SK-N-SH (cell line): Measurements from ENCODE around the gene IL22. TPM values are rescaled to one million over a fixed set of nuclear protein-coding genes. Genes with fewer than 3 reads are reported as not detected.

Experiments
- CTCF ChIA-PET: fragments of 300-600, 350-600 bp; formaldehyde crosslinking; extraction: SDS; loops from one replicate; lab custom pipeline; 2021; lab: Yijun Ruan, JAX
- POLR2A ChIA-PET: fragments of 350-600 bp; sonication (Branson Sonifier 250); formaldehyde crosslinking; extraction: SDS; loops from one replicate; lab custom pipeline; 2020; ENCODE audit warnings: antibody characterized with exemption, inconsistent platforms; lab: Yijun Ruan, JAX
- DNase-seq: peaks from one replicate; pipeline ENCODE4 v3.0.0; 2012
- H2AFZ ChIP-seq: fragments of 200-600 bp; sonication (generic); 2 replicates; pipeline ENCODE4 v1.8.1; 2016; ENCODE audit warnings: antibody characterized with exemption, mild to moderate bottlenecking, low read depth
- H3F3A ChIP-seq: fragments of 200-600 bp; sonication (generic); replicated peaks from 2 replicates; pipeline ENCODE3; 2016; ENCODE audit warnings: antibody characterized with exemption, mild to moderate bottlenecking; ENCODE audit not compliant: insufficient read depth
- H3K27ac ChIP-seq, 2 experiments: fragments of 200-500 bp in 1 of 2; fragments of 200-600 bp in 1 of 2; sonication (Bioruptor generic) in 1 of 2; sonication (generic), shearing (Covaris generic) in 1 of 2; 2 replicates each; pipeline versions ENCODE4 v1.5.1 to v1.6.1; 2014 to 2016; ENCODE audit warnings: low read depth in 2 of 2, inconsistent platforms in 1 of 2, low read length in 1 of 2, mild to moderate bottlenecking in 1 of 2, mixed read lengths in 1 of 2
- H3K27me3 ChIP-seq: fragments of 200-600 bp; sonication (generic), shearing (Covaris generic); 2 replicates; pipeline ENCODE4 v1.6.1; 2016; ENCODE audit warnings: mixed run types; ENCODE audit not compliant: insufficient read depth
- H3K36me3 ChIP-seq, 2 experiments: fragments of 200-500 bp in 1 of 2; fragments of 200-600 bp in 1 of 2; sonication (Bioruptor generic) in 1 of 2; sonication (generic) in 1 of 2; replicated peaks in 1 of 2; 2 replicates each; pipeline versions ENCODE3 to v1.5.1; 2014 to 2016; ENCODE audit warnings: low read length in 1 of 2, mild to moderate bottlenecking in 1 of 2; ENCODE audit not compliant: insufficient read depth in 2 of 2, control insufficient read depth in 1 of 2
- H3K4me1 ChIP-seq, 2 experiments: fragments of 200-500 bp in 1 of 2; fragments of 200-600 bp in 1 of 2; sonication (Bioruptor generic) in 1 of 2; sonication (generic), shearing (Covaris generic) in 1 of 2; 2 replicates each; pipeline versions ENCODE4 v1.5.1 to v1.6.1; 2014 to 2016; ENCODE audit warnings: low read depth in 1 of 2, low read length in 1 of 2, mixed run types in 1 of 2; ENCODE audit not compliant: insufficient read depth in 2 of 2, control insufficient read depth in 1 of 2
- H3K4me2 ChIP-seq: fragments of 200-600 bp; sonication (generic), shearing (Covaris generic); 2 replicates; pipeline ENCODE4 v1.6.1; 2017; ENCODE audit warnings: mixed run types
- H3K4me3 ChIP-seq, 2 experiments: fragments of 200-500 bp in 1 of 2; fragments of 200-600 bp in 1 of 2; sonication (Bioruptor generic) in 1 of 2; sonication (generic), shearing (Covaris generic) in 1 of 2; 2 replicates each; pipeline versions ENCODE4 v1.5.1 to v1.8.1; 2014 to 2016; ENCODE audit warnings: low read depth in 2 of 2, inconsistent platforms in 1 of 2, low read length in 1 of 2, mild to moderate bottlenecking in 1 of 2, mixed read lengths in 1 of 2, moderate library complexity in 1 of 2
- H3K79me2 ChIP-seq: fragments of 200-600 bp; sonication (generic); 2 replicates; pipeline ENCODE4 v1.8.1; 2017; ENCODE audit warnings: mild to moderate bottlenecking; ENCODE audit not compliant: insufficient read depth
- H3K9ac ChIP-seq: fragments of 200-600 bp; sonication (generic); 2 replicates; pipeline ENCODE4 v1.6.1; 2017; ENCODE audit warnings: mixed run types
- H3K9me2 ChIP-seq: fragments of 200-600 bp; sonication (generic); 2 replicates; pipeline ENCODE4 v1.6.1; 2017; ENCODE audit warnings: mixed run types
- H3K9me3 ChIP-seq: fragments of 200-600 bp; sonication (generic); 2 replicates; pipeline ENCODE4 v1.6.1; 2017; ENCODE audit warnings: mixed run types, mild to moderate bottlenecking, moderate library complexity
- H4K20me1 ChIP-seq: fragments of 200-600 bp; sonication (generic); 2 replicates; pipeline ENCODE4 v1.6.1; 2017; ENCODE audit warnings: mild to moderate bottlenecking, mixed run types; ENCODE audit not compliant: insufficient read depth
- CHD2 ChIP-seq: fragments of 150-350 bp; IDR thresholded peaks from 2 replicates; pipeline ENCODE4 v1.6.1; 2018; ENCODE audit warnings: low read length; ENCODE audit not compliant: partially characterized antibody
- ELF1 ChIP-seq: IDR thresholded peaks from 2 replicates; pipeline ENCODE4 v1.4.0; 2012
- EP300 ChIP-seq, 2 experiments: IDR thresholded peaks; 2 replicates each; pipeline versions ENCODE4 v1.4.0 to v1.6.1; 2012; ENCODE audit warnings: borderline replicate concordance in 1 of 2, low read depth in 1 of 2, low read length in 1 of 2
- EZH2phosphoT487 ChIP-seq: fragments of 200-600 bp; sonication (generic); IDR thresholded peaks from 2 replicates; pipeline ENCODE4 v1.6.1; 2017; ENCODE audit warnings: low read depth, mixed run types, mild to moderate bottlenecking, antibody characterized with exemption, moderate library complexity, borderline replicate concordance
- FOSL2 ChIP-seq: IDR thresholded peaks from 2 replicates; pipeline ENCODE4 v1.4.0; 2012; ENCODE audit warnings: low read depth, mild to moderate bottlenecking, moderate library complexity, borderline replicate concordance
- FOXM1 ChIP-seq: IDR thresholded peaks from 2 replicates; pipeline ENCODE4 v1.4.0; 2012; ENCODE audit warnings: low read depth, mild to moderate bottlenecking
- GABPA ChIP-seq: IDR thresholded peaks from 2 replicates; pipeline ENCODE4 v1.4.0; 2012; ENCODE audit warnings: low read depth, mild to moderate bottlenecking
- MEF2A ChIP-seq: IDR thresholded peaks from 2 replicates; pipeline ENCODE4 v1.4.0; 2012; ENCODE audit warnings: low read depth, borderline replicate concordance
- NFIC ChIP-seq: IDR thresholded peaks from 2 replicates; pipeline ENCODE4 v1.4.0; 2012; ENCODE audit warnings: borderline replicate concordance
- NRF1 ChIP-seq: IDR thresholded peaks from 2 replicates; pipeline ENCODE4 v1.6.1; 2012; ENCODE audit warnings: low read depth, mild to moderate bottlenecking, low read length
- RAD21 ChIP-seq: IDR thresholded peaks from 2 replicates; pipeline ENCODE4 v1.6.1; 2012; ENCODE audit warnings: mild to moderate bottlenecking, low read length
- RCOR1 ChIP-seq: fragments of 150-350 bp; IDR thresholded peaks from 2 replicates; pipeline ENCODE4 v1.6.1; 2017; ENCODE audit warnings: antibody characterized with exemption, low read length
- RFX5 ChIP-seq: IDR thresholded peaks from 2 replicates; pipeline ENCODE4 v1.6.1; 2012; ENCODE audit warnings: mild to moderate bottlenecking, improper control_type of control experiment, low read length
- SIN3A ChIP-seq: IDR thresholded peaks from 2 replicates; pipeline ENCODE4 v1.6.1; 2012; ENCODE audit warnings: low read depth, mild to moderate bottlenecking, low read length, moderate library complexity, borderline replicate concordance
- TAF1 ChIP-seq: IDR thresholded peaks from 2 replicates; pipeline ENCODE4 v1.6.1; 2012; ENCODE audit warnings: low read depth, mild to moderate bottlenecking, low read length, moderate library complexity, borderline replicate concordance
- TEAD4 ChIP-seq: IDR thresholded peaks from 2 replicates; pipeline ENCODE4 v1.4.0; 2012; ENCODE audit warnings: mild to moderate bottlenecking, borderline replicate concordance; ENCODE audit not compliant: insufficient read depth
- YY1 ChIP-seq: IDR thresholded peaks from 2 replicates; pipeline ENCODE4 v1.4.0; 2012; ENCODE audit warnings: low read depth, mild to moderate bottlenecking
- WGBS: methylation state at CpG from one replicate; pipeline ENCODE4 v1.1.6; 2017; ENCODE audit warnings: low lambda C conversion rate; 5-methylcytosine and 5-hydroxymethylcytosine counted together
- polyA plus RNA-seq, 3 experiments: library from polyadenylated mRNA; depleted of rRNA; stranded (reverse); fragments of >200 nt; gene quantifications; 2 replicates each; pipeline ENCODE4 v1.2.3, GENCODE V29; 2012
- TF ChIP-seq, protein P1 (sequence below): IDR thresholded peaks from 2 replicates; pipeline ENCODE4; 2012
- TF ChIP-seq, protein P2 (sequence below): IDR thresholded peaks from 2 replicates; pipeline ENCODE4 v1.4.0; 2012; ENCODE audit warnings: low read depth, borderline replicate concordance

IL22 gene
- polyA plus RNA-seq, 1 of the 3 experiments (the other 2 are of a cell fraction) = not detected

DNA sequence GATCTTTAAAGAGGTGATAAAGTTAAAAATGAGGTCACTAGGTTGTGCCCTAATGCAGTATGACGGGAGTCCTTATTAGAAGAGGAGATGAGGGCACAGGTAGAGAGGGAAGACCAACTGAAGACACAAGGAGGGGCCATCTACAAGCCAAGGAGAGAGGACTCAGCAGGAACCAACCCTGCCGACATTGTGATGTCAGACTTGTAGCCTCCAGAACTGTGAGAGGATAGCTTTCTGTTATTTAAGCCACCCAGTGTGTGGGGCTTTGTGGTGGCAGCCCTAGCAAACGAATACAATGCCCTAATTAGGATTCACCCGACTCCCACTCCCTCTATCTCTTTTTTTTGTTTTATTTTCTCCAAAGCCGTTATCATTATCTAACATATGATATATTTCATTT, 19.9 kb downstream of the IL22 start:
- DNase-seq = no peak
- Histone ChIP-seq H3K4me2 (no peak overlapping the region), H2AFZ (no peak overlapping the region), H3K9me3 (no peaks in the 10 kb centered on the region), H3K4me1 (no peaks in the 10 kb centered on the region; a peak in 2 of 4 replicates), H3K9ac (no peak overlapping the region), H3K9me2 (no peaks in the 10 kb centered on the region), H4K20me1 (no peaks in the 10 kb centered on the region), H3K4me3 (no peak overlapping the region), H3K79me2 (no peaks in the 10 kb centered on the region), H3F3A (no peaks in the 10 kb centered on the region), H3K36me3 (no peaks in the 10 kb centered on the region), H3K27ac (no peak overlapping the region), H3K27me3 (no peaks in the 10 kb centered on the region)
- WGBS = 63% methylated on average over 5 of the region's 5 CpGs
- CTCF ChIA-PET = interaction anchor here (1.1 to 2.1 kb wide), 2 partner anchors 10 to 12 kb away, joined by 3 to 11 read pairs; no protein-coding TSS in a partner anchor
- POLR2A ChIA-PET = no interaction called here
- TF ChIP-seq YY1 (no peak), FOXM1 (no peak), NRF1 (no peak), GABPA (no peak), TAF1 (no peak), FOSL2 (no peak), CHD2 (no peak), SIN3A (no peak), EZH2phosphoT487 (no peak), RCOR1 (no peak), EP300 (IDR thresholded peaks at IDR 0.05; ENCODE audit: borderline replicate concordance in 1 of 2, low read depth in 1 of 2, low read length in 1 of 2) (no peak), ELF1 (no peak), NFIC (no peak), MEF2A (no peak), RAD21 (no peak), TEAD4 (no peak), RFX5 (no peak)
- TF ChIP-seq, protein P1, sequence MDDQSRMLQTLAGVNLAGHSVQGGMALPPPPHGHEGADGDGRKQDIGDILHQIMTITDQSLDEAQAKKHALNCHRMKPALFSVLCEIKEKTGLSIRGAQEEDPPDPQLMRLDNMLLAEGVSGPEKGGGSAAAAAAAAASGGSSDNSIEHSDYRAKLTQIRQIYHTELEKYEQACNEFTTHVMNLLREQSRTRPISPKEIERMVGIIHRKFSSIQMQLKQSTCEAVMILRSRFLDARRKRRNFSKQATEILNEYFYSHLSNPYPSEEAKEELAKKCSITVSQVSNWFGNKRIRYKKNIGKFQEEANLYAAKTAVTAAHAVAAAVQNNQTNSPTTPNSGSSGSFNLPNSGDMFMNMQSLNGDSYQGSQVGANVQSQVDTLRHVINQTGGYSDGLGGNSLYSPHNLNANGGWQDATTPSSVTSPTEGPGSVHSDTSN = no peak
- TF ChIP-seq, protein P2, sequence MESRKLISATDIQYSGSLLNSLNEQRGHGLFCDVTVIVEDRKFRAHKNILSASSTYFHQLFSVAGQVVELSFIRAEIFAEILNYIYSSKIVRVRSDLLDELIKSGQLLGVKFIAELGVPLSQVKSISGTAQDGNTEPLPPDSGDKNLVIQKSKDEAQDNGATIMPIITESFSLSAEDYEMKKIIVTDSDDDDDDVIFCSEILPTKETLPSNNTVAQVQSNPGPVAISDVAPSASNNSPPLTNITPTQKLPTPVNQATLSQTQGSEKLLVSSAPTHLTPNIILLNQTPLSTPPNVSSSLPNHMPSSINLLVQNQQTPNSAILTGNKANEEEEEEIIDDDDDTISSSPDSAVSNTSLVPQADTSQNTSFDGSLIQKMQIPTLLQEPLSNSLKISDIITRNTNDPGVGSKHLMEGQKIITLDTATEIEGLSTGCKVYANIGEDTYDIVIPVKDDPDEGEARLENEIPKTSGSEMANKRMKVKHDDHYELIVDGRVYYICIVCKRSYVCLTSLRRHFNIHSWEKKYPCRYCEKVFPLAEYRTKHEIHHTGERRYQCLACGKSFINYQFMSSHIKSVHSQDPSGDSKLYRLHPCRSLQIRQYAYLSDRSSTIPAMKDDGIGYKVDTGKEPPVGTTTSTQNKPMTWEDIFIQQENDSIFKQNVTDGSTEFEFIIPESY = no peak
